Activated CD4-positive, alpha-beta T cell treated with anti-CD3 and anti-CD28 coated beads for 4 hours (primary cell): Measurements from ENCODE around the gene ALG1L2.
"Not testable (repeated sequence)": the region's sequence is repeated elsewhere in the genome, so short reads cannot be mapped to it uniquely, and the experiment has no call there.

ENCODE experiments used
- DNase-seq, 2 donors: peaks; one replicate each; pipeline ENCODE4 v3.0.0-alpha.2; 2020

Gene ALG1L2

DNA sequence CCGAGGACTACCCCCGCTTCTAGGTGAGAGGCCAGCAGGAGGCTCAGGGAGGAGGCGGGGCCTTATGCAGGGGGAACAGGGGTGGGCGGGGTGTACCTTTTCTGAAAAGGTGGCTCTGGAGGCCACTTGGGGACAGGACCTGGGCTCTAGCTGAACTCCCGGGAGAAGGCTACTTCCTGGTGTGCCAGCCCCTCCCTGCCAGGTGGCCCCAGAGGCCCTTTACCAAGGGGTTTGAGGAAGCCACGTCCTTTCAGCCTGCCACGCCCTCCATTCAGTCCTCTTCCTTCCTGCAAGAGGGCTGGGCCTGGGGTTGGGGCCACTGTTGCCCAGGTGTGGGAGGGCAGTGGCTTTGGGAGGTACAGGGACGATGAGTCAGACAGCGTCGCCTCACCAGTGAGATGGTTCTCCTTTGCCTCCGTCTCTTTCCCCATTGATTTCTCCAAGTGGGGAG lies 12.9 kb downstream of the ALG1L2 start:
- DNase-seq: peak in 1 of 2 donors; percentile 13

DNA sequence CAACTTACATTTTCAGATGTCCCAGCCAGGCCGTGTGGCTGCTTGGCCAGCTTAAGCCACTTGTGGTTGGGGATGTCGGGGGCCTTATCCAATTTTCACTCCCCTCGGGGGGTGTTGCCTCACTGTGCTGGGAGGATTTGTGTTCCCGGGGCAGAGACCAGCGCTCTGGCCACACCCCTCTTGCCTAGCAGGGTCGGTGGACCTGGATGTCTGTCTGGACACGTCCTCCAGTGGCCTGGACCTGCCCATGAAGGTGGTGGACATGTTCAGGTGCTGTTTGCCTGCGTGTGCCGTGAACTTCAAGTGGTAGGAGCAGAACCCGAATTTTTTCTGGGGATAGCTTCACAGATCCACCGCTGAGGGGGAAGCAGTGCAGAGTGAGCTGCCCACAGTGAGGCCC lies 14.2 kb downstream of the ALG1L2 start:
- not testable (repeated sequence) for DNase-seq

DNA sequence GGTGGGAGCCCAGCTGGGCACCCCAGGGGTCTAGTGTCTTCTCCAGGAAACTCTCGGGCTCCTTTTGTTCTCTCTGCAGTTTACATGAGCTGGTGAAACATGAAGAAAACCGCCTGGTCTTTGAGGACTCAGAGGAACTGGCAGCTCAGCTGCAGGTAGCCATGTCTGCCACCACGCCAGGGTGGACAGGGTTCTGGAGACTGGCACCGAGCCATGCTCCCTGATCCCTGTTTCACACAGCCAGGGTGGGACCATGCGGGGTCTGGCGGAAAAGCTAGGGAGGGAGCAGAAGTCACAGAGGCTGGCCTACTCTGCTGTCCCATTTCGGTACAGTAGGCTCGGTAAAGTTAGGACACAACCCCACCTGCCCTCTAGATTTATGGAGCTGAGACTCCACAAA lies 15.5 kb downstream of the ALG1L2 start:
- DNase-seq: not testable (repeated sequence)

DNA sequence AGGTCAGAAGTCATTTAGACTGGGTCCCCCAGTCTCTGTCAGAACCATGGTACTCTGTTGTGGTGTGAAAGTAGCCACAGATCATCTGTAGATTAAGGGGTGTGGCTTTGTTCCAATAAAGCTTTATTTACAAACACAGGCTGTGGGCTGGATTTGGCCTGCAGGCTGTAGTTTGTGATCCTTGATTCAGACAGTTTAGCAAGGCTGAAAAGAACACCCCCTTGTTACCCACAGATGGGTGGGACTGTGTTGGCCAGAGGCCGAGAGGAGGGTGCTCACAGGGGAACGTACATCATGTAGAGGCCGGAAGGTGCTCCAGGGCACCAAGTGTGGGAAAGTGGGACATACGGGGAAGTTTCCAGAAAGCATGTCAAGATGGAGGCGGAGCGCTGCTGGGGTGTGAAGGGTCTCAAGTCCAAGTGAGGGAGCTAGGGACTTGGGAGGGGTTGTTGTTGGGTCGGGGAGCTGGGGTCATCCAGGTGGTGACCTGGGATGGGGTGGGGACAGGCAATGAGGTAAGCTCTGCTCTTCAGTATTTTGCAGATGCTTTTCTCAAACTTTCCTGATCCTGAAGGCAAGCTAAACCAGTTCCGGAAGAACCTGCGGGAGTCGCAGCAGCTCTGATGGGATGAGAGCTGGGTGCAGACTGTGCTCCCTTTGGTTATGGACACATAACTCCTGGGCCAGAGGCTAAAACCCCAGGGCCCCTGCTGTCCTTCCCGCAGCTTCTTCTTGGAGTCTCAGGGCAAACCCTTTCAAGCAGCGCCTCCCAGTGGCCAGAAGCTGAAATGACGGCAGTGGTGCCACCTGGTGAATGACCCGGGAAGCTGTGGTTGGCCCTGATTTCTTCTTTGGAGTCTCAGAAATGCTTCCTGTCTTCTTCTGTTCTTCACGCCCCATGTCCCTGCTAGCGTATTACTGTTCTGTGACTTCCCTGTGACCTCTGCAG lies 16.3 kb downstream of the ALG1L2 start:
- DNase-seq: not testable (repeated sequence)

DNA sequence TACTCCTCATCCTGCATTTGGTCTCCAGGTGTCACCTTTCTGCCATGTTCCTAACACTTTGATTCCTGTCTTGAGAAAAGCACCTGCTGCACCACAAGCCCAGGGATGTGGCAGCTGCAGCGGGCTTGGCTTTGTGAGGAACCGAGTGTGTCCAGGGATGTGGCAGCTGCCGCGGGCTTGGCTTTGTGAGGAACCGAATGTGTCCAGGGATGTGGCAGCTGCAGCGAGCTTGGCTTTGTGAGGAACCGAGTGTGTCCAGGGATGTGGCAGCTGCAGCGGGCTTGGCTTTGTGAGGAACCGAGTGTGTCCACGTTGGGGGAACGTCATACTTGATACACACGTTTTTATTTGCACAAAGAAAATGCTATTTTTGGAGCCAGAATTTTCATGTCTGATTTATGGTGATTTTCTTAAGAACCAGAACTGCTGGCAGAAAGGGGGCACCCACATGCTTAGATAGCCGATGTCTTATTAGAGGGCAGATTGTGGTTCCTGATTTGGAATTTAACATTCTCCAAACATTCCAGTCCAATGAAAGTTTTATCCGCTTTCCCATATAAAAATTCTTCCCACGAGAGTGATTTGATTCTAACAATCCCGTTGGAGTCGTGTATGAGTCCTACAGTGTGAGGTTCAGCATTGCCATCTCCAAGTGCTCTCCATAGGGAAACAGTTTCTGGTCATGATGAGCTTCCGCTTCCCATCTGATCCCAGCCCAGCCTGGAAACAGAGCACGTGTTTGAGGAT lies 17.2 kb downstream of the ALG1L2 start:
- DNase-seq: not testable (repeated sequence)

DNA sequence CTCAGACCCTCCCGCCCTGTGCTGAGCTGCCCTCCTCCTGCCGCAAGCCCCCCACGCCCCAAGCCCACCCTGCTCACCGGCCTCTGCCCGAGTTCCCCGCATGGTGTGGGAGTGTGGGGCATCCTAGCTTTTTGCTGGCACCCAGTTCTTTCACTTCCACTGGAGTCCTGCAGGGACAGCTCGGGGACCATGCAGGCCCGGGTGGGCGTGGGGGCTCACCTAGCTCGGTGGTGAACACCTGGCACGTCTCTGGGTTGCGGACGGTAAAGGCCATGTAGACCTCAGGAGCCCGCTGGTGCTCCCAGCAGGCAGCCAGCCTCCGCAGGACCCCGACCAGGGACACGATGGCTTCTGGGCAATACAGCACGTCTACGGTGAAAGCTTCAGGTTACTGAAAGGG lies 20.9 kb downstream of the ALG1L2 start:
- not testable (repeated sequence) for DNase-seq

DNA sequence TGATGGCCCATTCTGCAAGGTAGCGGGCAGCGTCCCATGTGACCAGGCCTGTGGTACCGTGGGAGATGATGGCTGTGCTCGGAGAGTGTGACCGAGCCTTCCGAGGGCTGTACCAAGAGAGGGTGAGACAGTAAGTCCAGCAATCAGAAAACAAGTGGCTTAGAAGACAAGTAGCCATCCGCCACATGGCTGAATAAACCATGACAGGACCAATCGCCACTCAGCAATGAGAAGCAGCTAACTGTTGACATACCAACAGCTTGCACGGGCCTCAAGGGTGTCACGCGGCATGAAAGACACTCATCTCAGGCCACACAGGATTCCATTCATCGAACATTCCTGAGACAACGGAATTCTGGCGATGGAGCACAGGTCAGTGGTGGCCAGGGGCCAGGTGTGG lies 22.6 kb downstream of the ALG1L2 start:
- not testable (repeated sequence) for DNase-seq

DNA sequence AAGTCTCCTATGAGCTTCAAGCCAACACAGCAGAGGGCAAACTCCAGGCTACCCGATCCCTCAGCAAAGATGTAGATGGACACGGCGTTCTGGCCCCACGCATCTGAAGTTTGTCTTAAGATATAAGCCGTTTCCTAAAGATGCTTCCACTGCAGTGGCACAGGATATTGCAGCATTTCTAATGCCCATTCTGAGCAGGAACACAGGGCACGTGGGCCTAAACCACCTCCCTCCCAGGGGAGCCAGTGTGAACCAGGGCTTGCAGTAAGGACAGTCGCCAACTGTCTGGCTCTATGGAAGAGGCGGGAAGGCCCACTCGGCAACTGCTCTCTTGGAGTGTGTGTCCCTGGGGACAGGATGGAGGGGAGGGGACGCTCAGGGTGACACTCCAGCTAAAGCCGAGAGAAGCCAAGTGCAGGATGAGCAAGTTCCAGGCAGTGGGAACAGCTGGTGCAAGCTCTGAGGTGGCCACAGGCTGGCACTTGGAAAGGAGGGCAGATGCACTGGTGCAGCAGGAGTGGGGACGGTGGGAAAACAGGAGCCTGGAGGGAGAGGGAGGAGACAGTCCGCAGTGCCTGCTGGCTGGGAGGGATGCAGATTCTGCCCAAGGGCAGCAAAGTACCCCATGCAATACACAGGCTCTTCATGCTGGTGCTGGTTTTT lies 25.8 kb downstream of the ALG1L2 start:
- DNase-seq: not testable (repeated sequence)

DNA sequence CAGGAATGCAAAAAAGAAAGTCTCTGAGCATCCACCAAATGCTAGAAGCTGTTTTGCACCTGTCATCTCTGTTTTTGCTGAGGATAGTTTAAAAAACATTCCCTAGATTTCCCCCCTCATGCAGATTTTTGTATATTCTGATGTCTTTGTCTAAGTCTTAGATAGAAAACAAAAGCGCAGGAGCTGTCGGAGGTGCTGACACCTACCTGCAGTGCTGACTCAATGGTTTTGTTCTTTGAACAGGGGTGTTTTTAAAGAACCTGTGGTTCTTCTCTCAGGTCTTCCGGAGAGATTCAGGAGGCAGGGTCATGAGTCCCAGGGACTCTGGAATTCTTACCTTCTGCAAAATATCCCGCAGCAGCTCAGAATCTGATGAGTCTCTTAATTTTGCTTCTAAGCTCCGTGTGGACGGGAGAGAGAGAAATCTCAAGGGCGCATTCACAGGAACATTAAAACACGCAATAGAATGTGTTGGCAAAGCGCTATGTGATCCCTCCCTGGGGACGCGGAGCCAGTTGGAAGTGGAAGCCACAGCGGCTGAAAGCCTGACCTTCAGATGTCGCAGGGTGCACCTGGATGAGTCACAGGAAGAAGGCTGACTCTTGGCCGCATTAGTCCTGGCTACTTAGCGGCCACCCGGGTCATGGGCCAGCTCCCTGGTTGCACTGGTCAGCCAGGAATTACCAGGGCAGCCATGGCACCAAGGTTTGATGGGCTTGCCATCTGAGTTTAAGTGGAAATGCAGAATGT lies 27.4 kb downstream of the ALG1L2 start:
- not testable (repeated sequence) for DNase-seq

DNA sequence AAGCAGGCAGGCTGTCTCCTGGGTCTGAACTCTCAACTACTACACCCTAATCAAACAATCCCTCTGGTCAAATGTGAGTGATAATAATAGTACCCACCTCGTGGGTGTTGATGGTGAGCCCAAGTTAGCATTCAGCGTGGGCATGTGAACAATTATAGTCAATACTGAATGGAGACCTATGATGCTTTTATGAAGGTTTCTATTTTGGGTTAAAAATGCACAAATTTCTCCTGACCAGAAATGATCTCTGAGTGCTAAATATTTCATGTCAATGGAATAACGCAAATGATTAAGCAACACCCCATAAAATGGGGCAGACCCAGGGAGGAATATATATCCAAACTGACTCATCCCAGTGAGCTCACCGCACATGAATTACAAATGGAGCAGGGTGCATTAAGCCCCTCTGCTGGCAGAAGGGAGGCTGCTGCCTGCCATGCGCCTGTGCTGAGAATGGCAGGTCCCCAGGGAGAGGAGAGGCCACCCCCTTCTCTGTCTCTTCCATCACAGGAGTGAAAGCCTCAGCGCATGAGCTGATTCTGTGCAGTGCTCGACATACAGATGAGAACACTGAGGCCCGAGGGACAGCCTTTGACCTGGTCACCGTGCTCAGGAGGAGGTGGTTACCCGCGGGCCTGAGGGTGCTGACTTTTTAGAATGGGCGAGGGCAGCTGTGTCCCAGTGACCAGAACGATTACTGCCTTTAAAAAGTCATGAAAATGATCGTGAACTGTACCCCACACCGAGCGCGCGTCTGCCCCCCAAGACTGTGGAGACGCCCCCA lies 28.9 kb downstream of the ALG1L2 start:
- DNase-seq: peak in 1 of 2 donors; percentile 14

DNA sequence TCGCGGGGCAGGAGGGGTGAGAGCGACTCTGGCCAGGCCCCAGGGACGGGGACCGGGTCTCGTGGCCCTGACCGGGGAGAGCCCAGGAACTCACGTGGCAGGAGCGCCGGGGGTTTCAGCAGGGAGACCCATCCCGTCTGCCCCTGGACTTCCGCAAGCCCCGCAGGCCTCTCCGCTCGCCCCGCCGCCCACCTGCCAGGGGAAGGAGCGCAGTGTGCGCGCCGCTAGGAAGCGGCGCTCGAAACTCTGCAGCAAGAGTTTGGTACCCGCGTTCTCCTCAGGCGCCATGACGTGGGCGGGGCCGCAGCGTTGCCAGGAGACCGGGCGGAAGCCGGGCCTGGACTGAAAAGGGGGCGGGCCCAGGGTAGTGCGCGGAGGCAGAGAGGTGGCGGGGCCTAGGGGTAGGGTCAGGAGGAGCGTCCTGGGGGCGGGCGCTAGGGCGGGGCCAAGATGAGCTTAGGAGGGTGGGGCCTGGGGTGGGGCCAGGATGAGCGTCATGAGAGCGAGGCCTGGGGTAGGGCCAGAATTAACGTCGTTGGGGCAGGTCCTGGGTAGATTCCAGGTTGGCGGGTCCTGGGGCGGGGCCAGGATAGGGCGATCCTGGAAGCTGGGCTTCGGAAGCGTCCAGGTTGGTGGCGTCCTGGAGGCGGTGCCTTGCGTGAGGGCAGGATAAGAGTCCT lies 29.7 kb downstream of the ALG1L2 start:
- DNase-seq: peak; percentile 99 to 100

DNA sequence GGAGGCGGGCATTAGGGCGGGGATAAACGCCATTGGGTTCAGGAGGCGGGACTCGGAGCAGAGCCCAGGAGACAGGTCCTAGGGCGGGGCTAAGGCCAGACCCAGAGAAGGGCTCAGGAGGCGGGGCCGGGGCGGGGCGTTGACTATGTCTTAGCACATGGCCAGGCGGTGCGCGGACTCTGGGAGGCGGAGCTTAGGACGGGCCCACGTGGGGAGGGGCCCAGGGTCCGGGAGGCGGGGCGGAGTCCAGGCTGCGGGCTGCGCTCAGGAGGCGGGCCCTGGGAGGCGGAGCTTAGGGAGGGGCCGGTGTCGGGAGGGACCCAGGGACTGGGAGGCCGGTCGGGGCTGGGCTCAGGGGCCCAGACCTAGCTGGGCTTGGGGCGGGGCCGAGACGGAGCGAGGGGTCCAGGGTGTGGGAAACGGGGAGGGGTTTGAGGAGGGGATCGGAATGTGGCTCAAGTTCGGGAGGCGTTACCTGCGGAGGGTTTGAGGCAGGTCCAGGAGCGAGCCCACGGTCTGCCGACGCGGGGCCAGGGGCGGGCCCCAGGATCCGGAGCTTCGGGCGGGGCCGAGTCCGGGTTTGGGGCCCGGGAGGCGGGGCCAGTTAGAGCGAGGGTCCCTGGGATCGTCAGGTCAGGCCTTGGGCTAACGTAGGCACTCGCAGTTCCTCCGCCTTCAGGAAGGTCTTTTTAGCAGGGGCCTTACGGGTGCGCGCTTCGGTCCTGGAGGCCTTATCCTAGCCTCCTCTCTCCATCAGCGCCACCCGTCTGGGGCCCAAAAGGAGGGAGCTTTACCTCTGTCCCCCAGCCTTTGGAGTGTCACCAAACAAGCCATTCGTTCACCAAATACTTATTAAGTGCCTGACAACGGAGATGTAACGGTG lies 30.5 kb downstream of the ALG1L2 start:
- DNase-seq: peak; percentile 99

DNA sequence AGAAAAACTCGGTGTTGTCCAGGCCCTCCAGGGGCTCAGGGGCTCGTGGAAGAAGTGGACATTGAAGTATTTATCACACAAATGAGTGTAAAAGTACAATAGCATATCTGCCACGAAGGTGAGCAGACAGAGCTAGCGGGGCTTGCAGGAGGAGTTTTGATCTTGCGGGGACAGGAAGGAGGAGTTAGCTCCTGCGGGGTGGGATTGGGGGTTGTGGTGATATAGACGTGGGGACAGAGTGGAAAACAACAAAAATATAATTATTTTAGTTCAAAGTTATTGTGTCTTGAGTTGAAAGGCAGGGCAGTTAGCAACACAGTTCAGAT lies 31.1 kb downstream of the ALG1L2 start:
- not testable (repeated sequence) for DNase-seq

DNA sequence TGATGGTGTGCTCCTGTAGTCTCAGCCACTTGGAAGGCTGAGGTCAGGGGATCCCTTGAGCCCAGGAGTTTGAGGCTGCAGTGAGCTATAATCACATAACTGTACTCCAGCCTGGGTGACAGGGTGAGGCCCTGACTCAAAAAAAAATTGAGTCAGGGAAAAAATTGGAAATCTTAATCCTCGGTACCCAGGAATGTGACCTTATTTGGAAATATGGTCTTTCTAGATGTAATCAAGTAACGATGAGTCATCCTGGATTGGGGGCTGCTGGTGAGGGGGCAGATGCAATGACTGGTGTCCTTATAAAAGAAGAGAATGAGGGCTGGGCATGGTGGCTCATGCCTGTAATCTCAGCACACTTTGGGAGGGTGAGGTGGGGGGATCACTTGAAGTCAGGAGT lies 33.8 kb downstream of the ALG1L2 start:
- DNase-seq: not testable (repeated sequence)

DNA sequence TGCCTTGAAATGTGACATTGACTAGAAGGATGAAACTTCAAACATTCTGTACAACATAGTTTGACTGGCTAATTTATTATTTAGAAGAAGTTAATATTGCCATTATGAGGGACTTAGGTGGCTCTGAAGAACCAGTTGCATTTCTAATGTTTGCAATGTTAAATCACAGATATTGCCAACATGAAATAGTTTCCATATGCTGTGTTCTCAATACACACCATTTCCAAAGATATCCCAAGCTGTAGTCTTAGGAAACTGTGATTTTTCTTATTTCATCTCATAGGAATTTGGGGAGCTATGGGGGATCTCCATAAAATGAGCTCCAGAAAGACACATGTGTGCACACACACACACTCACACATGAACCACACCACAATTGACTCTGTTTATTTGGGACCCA lies 36.3 kb downstream of the ALG1L2 start:
- no peak for DNase-seq

DNA sequence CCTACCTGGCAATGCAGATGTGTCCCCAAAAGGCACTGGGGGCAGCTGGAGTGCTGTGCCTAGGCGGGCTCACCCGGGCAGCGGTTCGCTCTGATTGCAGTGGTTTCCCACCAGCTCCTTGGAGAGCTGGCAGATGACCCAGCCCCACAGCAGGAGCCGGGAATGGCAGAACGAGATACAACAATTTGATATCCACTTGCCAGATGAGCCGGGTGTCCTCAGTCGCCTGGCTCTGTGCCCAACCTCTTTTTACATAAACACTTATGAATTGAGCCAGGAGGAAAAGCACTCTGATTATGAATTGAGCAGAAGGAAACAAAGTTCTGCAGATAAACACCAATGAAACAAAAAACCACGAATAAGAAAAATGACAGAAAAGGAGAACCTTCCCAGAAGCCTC lies 38.2 kb downstream of the ALG1L2 start:
- DNase-seq: not testable (repeated sequence)

DNA sequence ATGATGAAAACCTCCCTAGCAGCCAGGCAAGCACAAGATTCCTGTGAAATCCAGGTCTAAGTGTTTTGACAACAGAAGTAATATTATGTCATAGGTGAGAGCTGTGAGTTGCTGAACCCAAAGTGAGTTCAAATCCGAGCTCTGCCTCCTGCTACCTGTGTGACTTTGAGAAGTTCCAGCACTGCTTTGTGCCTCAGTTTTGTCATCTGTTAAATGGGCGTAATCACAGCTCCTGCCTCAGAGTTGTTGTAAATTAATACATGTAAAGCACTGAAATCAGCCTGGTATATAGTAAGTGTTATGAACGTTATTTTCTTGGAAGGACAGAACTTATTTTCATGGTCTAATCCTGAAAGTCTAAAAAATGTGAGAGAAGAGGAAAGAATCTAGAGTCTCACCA lies 38.7 kb downstream of the ALG1L2 start:
- not testable (repeated sequence) for DNase-seq

DNA sequence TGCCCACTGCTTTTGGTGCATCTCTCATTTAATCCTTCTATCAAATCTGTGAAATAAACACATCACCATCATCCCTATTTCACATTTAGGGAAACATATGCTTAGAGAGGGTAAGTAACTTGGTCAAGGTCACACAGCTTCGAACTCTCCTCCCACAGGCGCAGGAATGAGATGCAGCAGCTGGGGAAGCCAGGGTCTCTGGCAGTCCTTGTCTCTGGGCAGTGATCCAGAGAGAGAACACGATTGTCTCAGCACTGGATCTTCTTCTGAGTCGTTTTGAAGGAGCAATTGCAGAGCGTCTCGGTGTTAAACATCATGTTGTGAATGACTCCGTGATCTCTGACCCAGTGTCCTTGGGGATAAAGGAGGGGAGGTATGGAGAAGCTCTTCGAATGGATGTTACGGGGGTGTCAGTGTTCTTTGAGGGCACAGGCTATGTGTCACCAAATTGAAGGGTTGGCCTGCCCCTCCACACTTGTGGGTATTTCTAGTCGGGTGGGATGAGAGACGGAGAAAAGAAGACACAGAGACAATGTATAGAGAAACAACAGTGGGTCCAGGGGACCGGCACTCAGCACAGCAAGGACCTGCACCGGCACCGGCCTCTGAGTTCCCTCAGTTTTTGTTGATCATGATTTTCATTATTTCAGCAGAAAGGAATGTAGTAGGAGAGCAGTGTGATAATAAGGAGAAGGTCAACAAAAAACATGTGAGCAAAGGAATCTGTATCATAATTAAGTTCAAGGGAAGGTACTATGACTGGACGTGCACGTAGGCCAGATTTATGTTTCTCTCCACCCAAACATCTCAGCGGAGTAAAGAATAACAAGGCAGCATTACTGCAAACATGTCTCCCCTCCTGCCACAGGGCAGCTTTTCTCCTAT lies 41.5 kb downstream of the ALG1L2 start:
- DNase-seq: not testable (repeated sequence)

DNA sequence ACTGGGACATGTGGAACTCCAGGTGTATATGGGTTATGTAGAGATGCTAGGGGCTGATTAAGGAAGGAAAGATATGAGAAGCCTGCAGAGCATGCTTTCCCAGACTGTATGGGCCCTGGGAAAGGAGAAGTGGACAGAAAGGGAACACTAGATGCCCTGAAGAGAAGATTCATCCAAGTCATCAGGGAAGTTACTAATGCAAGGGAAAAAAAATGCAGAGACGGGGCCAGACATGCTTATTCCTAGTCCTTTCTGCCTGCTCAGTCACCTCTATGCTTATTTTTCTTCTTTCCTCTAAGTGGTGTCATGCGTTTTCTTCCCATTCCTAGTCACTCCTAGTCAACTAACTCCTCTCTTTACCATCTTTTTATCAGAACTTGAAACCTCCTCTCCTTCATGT lies 43.8 kb downstream of the ALG1L2 start:
- DNase-seq: not testable (repeated sequence)
